HG03432 (cell line): ENCODE results near the gene IDH3A.

Source experiments
- ATAC-seq: cut with Tn5 transposase; IDR thresholded peaks from one replicate; pipeline ENCODE4 v1.9.1; 2021; ENCODE audit warnings: mild to moderate bottlenecking, moderate library complexity; ENCODE audit not compliant: unreplicated experiment

IDH3A gene

DNA sequence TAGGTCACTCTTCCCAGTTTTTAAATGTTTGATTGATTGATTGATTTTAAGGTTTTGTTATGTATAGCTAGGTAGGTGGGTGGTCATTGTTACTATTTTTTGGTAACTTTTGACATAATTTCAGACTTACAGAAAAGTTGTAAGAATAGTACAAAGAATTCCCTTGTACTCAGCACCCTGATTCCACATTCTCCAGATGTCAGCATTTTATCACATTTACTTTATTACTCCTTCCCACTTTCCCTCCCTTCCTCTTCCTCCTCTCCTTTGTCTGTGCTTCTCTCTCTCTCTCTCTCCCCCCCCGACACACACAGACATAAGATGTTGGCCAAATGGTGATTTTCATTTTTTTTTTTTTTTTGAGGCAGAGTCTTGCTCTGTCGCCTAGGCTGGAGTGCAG lies 14.8 kb downstream of the IDH3A start:
- no peak for ATAC-seq

DNA sequence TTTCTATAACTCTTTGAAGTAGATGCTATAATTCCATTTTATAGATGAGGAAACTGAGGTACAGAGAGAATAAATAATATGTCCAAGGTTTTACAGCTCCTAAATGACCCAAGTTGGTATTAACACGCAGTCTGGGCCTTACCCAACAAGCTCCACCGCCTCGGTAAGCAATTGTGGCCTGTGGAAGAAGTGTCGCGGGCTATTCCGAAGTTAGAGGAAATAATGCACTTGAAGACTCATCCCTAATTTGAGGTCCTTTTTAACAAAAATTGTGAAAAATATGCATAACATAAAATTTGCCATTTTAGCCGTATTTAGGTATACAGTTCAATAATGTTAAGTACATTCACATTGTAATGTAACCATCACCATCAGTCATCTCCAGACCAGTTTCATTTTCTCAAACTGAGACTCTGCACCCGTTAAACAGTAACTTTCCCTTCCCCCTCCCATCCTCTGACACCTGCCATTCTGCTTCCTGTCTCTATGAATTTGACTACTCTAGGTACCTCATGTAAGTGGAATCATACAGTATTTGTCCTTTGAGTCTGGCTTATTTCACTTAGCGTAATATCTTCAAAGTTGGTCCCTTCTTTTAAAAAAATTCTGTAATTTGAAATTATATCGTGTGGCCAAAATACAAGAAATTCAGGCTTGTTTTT lies 18.2 kb downstream of the IDH3A start:
- peak; percentile 79 for ATAC-seq

DNA sequence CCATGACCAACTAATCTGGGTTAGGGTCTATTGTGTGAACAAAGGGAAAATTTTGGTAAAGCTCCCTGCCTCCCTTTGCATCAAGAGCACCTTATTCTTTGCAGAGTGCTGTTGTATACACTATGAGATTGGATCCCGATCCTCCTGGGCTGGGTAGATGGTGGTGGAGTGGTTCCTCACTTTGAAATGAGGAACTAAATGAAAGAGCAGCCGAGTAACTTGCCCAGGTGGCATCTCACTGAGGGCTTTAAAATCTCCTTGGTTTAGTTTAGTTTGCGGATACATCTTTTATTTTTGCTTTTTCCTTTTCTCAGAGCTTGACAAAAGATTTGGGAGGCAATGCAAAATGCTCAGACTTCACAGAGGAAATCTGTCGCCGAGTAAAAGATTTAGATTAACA lies 19.4 kb downstream of the IDH3A start:
- no peak for ATAC-seq

DNA sequence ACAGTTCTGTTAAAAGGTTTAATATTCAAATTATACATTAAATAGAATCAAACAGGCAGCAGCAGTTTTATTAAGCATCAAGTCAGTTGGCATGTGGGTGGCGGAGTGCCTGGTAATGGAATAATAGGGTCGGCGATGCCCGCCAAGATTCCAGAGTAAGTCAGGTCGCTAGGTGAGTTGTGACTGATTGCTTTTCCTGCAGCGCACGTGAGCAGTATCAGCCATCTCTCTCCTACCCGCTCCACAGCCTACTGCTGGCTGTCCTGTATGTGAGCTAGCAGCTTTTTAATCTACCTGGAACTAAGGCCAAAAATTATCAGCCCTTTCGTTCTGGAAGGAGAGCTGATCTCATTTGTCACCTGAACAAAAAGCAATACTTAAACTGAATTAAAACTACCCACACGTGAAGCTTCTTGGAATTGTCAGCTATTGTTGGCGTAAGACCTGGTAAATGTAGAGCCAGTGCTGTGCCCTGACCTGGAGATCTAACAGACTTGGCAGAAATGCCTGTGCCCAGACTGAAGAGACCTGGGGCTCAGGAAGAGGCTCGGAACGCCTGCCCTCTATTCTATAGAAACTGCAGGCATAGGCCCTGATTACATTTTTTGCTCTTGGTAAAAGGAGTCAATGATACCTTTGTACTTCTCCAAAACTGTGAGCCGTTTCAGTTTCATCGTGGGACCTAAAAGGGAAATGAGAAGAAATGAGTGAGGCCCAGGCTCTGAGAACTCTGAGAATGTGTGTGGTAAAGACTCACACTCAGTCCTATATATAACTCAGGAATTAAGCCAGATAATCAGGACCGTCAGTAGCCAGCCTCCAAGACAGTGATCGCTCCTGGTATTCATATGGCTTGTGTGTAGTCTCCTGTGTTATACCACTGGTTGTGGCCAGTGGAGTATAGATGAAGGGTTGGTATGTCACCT lies 21.9 kb downstream of the IDH3A start:
- ATAC-seq: peak; percentile 66

- ATAC-seq: no peak
These were observed 22.8 kb downstream of the IDH3A start for GRCh38 chr15:78171864-78172472.

DNA sequence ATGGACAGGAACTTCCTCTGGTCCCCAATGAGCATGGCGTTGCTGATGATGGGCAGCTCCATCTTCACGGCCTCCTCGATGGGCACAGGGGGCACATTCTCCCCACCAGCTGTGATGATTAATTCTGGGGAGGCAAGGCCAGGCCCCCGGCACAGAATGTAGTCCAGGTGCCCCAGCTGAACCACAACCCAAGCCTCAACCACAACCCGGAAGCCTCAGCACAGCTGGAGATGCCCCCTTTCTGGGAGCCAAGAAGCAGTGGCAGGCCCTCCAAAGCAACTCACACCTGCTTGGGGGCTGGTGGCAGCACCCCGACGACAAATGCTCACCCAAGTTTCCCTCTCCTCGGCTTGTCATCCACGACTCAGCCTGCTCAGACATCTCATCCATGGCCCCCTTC lies 25.2 kb downstream of the IDH3A start:
- ATAC-seq: no peak

GRCh38 chr15:78175330-78175729 lies 26.2 kb downstream of the IDH3A start:
- ATAC-seq: no peak

GRCh38 chr15:78177447-78177873 lies 28.3 kb downstream of the IDH3A start:
- ATAC-seq: no peak

DNA sequence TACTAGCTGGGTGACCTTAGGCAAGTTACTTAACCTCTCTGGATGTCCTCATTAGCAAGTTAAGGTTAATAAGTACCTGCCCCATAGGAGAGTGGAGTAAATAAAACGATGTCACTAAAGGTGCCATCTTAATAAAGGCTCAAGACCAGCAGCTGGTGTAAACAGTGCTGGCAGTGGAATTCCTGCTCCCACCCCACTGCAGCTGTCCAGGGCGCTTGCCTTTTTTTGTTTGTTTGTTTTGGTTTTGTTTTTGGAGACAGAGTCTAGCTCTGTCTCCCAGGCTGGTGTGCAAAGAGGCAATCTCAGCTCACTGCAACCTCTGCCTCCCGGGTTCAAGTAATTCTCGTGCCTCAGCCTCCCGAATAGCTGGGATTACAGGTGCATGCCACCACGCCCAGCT lies 28.9 kb downstream of the IDH3A start:
- no peak for ATAC-seq

DNA sequence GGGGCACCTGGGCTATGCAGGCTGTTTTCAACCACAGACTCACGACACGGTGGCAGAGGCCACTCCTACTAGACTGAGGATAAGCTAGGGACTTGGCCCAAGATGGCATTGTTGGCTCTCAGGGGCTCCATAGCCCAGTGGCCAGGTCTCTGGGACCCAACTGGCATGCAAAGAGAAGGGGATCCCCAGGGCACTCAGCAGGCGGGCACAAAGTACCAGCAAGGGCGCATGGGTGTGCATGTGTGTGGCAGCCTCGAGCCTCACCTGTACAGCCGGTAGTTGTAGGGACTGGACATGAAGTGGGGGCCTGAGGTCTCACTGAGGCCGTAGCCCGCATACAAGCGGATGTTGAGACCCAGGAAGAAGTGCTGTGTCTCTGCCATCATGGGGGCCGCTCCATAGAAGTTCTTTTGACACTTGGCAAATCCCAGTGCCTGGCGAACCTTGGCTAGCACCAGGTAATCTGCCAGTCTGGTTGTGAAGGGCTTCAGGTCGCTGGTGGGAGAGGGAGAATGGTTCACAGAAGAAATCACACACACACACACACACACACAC lies 30.2 kb downstream of the IDH3A start:
- no peak for ATAC-seq

- no peak for ATAC-seq
These were observed 30.7 kb downstream of the IDH3A start for GRCh38 chr15:78179906-78180305.

DNA sequence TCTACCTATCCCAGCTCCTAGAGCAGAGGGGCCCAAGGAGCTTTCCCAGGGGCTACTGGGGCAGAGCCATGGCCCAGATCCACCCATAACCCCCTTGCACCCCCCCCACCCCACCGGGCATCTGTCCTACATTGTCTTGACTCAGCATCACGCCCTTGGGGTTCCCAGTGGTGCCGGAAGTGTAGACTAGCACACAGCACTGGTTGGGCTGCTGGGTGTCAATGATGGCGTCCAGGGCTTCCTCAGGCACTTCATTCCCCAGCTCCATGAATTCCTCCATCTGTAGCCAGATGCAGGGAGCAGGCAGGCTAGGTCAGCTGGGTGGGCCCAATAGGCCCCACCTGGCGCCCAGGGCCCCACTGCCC lies 33.2 kb downstream of the IDH3A start:
- no peak for ATAC-seq

- no peak for ATAC-seq
These were observed 33.7 kb downstream of the IDH3A start for GRCh38 chr15:78182821-78183220.

DNA sequence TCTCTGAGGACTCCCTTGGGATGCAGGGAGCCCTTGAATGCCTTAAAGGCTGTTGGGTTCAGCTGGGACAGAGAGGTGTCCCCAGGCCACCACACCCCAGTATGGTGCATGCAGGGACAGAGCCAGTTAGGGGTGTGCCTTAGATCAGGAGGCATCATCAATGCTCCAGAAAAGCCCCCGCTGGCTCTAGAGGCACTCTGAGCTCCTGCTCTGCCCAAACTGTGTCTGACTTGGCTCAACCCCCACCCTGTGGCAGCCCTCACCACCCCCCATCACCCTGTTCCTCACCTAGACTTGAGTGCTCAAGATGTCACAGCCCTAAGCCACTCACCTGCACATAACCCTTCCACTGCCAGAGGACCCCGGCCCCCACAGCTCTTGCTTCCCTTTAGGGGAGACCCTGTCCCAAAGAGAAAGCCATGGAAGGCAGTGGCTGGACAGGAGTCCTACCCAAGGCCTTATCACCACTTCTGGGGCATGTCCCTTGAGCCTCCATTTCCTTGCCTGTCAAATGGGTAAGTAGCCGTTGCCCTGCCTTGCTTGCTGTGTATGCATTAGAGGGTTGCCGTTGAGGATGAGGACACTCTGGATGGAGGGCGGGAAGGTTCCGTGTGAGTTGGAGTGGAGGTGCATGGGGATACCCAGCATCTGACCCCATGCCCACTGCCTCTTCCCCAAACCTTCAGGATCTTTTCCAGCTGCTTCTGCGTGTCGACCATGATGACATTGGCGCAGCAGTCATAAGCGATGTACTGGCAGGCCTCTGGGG lies 43.8 kb downstream of the IDH3A start:
- no peak for ATAC-seq

GRCh38 chr15:78193731-78194567 lies 44.8 kb downstream of the IDH3A start:
- ATAC-seq: no peak

DNA sequence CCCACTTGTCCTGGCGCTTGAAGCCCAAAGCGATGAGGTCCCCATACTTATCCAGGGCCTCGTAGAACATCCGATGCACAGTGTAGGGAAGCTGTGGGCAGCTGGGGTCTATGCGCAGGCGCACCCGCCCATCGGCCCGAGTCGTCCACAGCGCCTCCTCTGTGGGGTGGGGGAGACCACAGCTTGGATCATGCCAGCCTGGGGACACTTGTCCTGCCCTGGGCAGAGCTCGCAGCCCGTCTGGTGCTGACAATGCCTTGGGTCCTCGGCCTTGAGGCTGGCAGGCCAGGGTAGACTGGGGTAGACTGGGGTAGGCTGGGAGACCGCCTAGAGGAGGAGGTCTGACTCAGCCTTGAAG lies 45.4 kb downstream of the IDH3A start:
- ATAC-seq: no peak

GRCh38 chr15:78195735-78196201 lies 46.6 kb downstream of the IDH3A start:
- ATAC-seq: no peak

- ATAC-seq: no peak
These were observed 48.5 kb downstream of the IDH3A start for GRCh38 chr15:78197632-78198031.

DNA sequence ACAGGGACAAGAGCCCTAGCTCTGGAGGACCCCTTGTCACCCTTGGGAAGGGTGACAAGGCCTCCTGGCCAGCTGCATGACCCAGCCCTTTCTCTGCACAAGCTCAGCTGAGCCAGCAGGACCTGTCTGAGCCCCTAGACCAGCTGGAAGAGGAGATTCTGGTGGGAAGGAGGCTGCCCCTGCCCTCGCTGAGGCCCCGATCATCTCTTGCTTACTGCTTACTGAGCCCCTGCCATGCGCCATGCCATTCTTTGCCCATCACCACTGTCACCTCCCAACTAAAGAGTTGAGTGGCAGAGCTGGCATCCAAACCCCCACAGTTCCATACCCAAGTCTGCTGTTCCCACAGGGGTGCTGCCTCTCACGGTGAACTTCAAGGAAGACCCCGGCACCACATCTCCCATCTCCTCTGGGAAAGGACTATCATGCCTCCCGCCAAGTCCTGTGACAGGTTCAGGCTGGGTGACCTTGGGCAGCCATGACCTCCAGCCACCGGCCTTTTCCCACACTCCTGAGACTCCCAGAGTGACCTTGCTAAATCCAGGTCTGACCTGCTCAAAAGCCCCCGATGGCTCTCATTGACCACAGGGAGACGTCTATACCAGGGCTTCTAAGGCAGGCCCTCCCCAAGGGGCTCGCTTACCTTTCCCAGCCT lies 51.2 kb downstream of the IDH3A start:
- no peak for ATAC-seq
